ENCODE results near the gene KRT81. TPM values are rescaled to one million over a fixed set of nuclear protein-coding genes. Genes with fewer than 3 reads are reported as not detected.

Gene KRT81
- total RNA-seq, 4 donors from 2014 or later: not detected

GRCh38 chr12:52270541-52271070 is 20.7 kb downstream of the KRT81 start:
- Histone ChIP-seq H3K27me3 (no peaks in the 10 kb centered on the region), H3K4me3 (no peak overlapping the region), H3K4me1 (no peaks in the 10 kb centered on the region), H3K9me3 (no peaks in the 10 kb centered on the region), H3K36me3 (no peaks in the 10 kb centered on the region), H3K27ac (no peak overlapping the region)
- TF ChIP-seq, protein P1, sequence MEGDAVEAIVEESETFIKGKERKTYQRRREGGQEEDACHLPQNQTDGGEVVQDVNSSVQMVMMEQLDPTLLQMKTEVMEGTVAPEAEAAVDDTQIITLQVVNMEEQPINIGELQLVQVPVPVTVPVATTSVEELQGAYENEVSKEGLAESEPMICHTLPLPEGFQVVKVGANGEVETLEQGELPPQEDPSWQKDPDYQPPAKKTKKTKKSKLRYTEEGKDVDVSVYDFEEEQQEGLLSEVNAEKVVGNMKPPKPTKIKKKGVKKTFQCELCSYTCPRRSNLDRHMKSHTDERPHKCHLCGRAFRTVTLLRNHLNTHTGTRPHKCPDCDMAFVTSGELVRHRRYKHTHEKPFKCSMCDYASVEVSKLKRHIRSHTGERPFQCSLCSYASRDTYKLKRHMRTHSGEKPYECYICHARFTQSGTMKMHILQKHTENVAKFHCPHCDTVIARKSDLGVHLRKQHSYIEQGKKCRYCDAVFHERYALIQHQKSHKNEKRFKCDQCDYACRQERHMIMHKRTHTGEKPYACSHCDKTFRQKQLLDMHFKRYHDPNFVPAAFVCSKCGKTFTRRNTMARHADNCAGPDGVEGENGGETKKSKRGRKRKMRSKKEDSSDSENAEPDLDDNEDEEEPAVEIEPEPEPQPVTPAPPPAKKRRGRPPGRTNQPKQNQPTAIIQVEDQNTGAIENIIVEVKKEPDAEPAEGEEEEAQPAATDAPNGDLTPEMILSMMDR (IDR thresholded peaks at IDR 0.05): no peak
- no peak for TF ChIP-seq POLR2A (IDR thresholded peaks at IDR 0.05)
- peak in 1 of 3 donors; percentile 32 for DNase-seq

DNA sequence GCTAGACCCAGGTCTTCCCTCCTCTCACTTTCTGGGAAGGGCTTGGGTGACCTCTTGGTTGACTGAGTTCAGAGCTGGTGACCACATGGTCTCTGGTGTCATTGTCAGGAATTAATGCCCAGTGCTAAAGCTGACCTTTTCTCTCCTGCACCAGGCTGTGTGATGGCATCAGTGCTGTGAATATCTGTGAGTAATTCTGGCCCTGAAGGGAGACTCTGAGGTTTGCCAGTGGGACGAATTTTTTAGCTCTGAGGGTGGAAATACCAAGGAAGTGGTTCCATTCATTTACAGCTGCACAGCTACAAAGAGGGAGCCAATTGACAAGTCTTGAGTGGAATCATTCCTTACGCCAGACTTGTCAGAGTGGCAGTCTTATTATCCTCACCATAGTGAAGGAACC is 23.1 kb downstream of the KRT81 start:
- H3K27ac ChIP-seq: no peak overlapping the region
- H3K27me3 ChIP-seq: no peaks in the 10 kb centered on the region
- H3K36me3 ChIP-seq: no peaks in the 10 kb centered on the region
- no peaks in the 10 kb centered on the region for H3K4me1 ChIP-seq
- TF ChIP-seq, protein P1 (IDR thresholded peaks at IDR 0.05): no peak
- TF ChIP-seq POLR2A (IDR thresholded peaks at IDR 0.05): no peak
- DNase-seq: no peak
- H3K9me3 ChIP-seq: no peaks in the 10 kb centered on the region
- H3K4me3 ChIP-seq: no peak overlapping the region

GRCh38 chr12:52267699-52268098 is 23.6 kb downstream of the KRT81 start:
- DNase-seq: no peak
- no peak for TF ChIP-seq POLR2A (IDR thresholded peaks at IDR 0.05)
- TF ChIP-seq, protein P1 (IDR thresholded peaks at IDR 0.05): no peak
- no peaks in the 10 kb centered on the region for H3K4me1 ChIP-seq
- H3K9me3 ChIP-seq: no peaks in the 10 kb centered on the region
- H3K27me3 ChIP-seq: no peaks in the 10 kb centered on the region
- no peaks in the 10 kb centered on the region for H3K36me3 ChIP-seq
- H3K27ac ChIP-seq: no peak overlapping the region
- H3K4me3 ChIP-seq: no peak overlapping the region

- DNase-seq: no peak
- H3K4me1 ChIP-seq: no peaks in the 10 kb centered on the region
- no peak overlapping the region for H3K4me3 ChIP-seq
- no peak overlapping the region for H3K27ac ChIP-seq
- peaks cover 0 to 2% (median 0%) of the 10 kb centered on the region in 4 donors for H3K9me3 ChIP-seq
- H3K36me3 ChIP-seq: no peaks in the 10 kb centered on the region
- no peaks in the 10 kb centered on the region for H3K27me3 ChIP-seq
- TF ChIP-seq, protein P1 (IDR thresholded peaks at IDR 0.05): no peak
- no peak for TF ChIP-seq POLR2A (IDR thresholded peaks at IDR 0.05)
Measured at GRCh38 chr12:52267266-52267665, 24.1 kb downstream of the KRT81 start.

- no peaks in the 10 kb centered on the region for H3K4me1 ChIP-seq
- H3K27ac ChIP-seq: no peak overlapping the region
- H3K27me3 ChIP-seq: no peaks in the 10 kb centered on the region
- TF ChIP-seq, protein P1 (IDR thresholded peaks at IDR 0.05): no peak
- TF ChIP-seq POLR2A (IDR thresholded peaks at IDR 0.05): no peak
- DNase-seq: no peak
- H3K9me3 ChIP-seq: peaks cover 0 to 7% (median 0%) of the 10 kb centered on the region in 4 donors
- H3K36me3 ChIP-seq: no peaks in the 10 kb centered on the region
- no peak overlapping the region for H3K4me3 ChIP-seq
Measured at GRCh38 chr12:52266514-52266913, 24.8 kb downstream of the KRT81 start.

DNA sequence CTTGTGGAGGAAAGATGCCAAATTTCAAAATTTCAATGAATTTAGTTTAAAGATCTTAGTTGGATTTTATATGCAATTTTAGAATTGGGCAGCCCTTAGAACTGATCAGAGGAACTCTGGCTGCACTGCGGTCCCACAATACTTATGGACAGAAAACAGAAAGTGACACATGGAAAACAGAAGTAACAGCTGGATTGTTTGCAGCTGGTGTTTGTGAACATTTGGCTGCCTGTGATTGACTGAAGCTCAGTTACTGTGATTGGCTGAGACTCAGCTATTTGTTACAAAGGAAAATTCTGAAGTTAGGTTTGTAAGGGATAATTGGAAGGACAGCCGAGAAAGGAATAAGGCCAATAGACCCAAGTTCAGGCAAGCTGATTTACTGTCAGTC is 26.9 kb downstream of the KRT81 start:
- H3K36me3 ChIP-seq: no peaks in the 10 kb centered on the region

More for the DNA sequence above, 26.9 kb downstream of the KRT81 start:
- no peaks in the 10 kb centered on the region for H3K27me3 ChIP-seq
- H3K27ac ChIP-seq: no peak overlapping the region
- TF ChIP-seq POLR2A (IDR thresholded peaks at IDR 0.05): no peak
- TF ChIP-seq, protein P1 (IDR thresholded peaks at IDR 0.05): no peak
- peaks cover 0 to 7% (median 0%) of the 10 kb centered on the region in 4 donors for H3K9me3 ChIP-seq
- no peak overlapping the region for H3K4me3 ChIP-seq
- no peak for DNase-seq
- no peaks in the 10 kb centered on the region for H3K4me1 ChIP-seq

Data from Peyer's patch (tissue), 4 donors.